ENCODE measurements around the gene MAP3K2.

- TF ChIP-seq ZNF121 (tag by site-specific recombination; IDR thresholded peaks at IDR 0.05) (no peak), ZBTB21 (tag by site-specific recombination; IDR thresholded peaks at IDR 0.05) (no peak), REPIN1 (tag by site-specific recombination; IDR thresholded peaks at IDR 0.05; ENCODE audit: low read depth) (no peak), ZNF629 (tag by site-specific recombination; IDR thresholded peaks at IDR 0.05) (no peak), CTCF (tag by site-specific recombination; IDR thresholded peaks at IDR 0.05) (no peak), ZNF274 (IDR thresholded peaks at IDR 0.05; ENCODE audit: low read length) (no peak), ZNF274 (tag by site-specific recombination; IDR thresholded peaks at IDR 0.05; ENCODE audit: borderline replicate concordance) (no peak), ZNF26 (tag by site-specific recombination; IDR thresholded peaks at IDR 0.05) (no peak), AEBP2 (tag by site-specific recombination; IDR thresholded peaks at IDR 0.05; ENCODE audit: borderline replicate concordance) (no peak), ZNF324 (tag by site-specific recombination; IDR thresholded peaks at IDR 0.05) (no peak), ZNF48 (tag by site-specific recombination; IDR thresholded peaks at IDR 0.05) (no peak), ZNF175 (tag by site-specific recombination; IDR thresholded peaks at IDR 0.05) (no peak), PRDM1 (tag by site-specific recombination; IDR thresholded peaks at IDR 0.05) (no peak), ZNF112 (tag by site-specific recombination; IDR thresholded peaks at IDR 0.05) (no peak), ZNF214 (tag by site-specific recombination; IDR thresholded peaks at IDR 0.05; ENCODE audit: borderline replicate concordance) (no peak)
These were observed 1.5 kb downstream of the MAP3K2 start for GRCh38 chr2:127386246-127386645.
